B cell (primary cell): ENCODE results near the gene SLC6A12. TPM values are rescaled to one million over a fixed set of nuclear protein-coding genes. Genes with fewer than 3 reads are reported as not detected.
"Not testable (repeated sequence)": the region's sequence is repeated elsewhere in the genome, so short reads cannot be mapped to it uniquely, and the experiment has no call there.

Experiments used
- ATAC-seq: fragments of 200-7000 bp; cut with Tn5 transposase; one replicate; pipeline ENCODE4 v1.10.0; 2021; ENCODE audit warnings: low read depth, mild to moderate bottlenecking, moderate number of reproducible peaks, moderate library complexity
- CTCF ChIA-PET: fragments of 350-600 bp; sonication (Branson Sonifier 250); formaldehyde crosslinking; loops from one replicate; lab custom pipeline; 2021; ENCODE audit warnings: antibody characterized with exemption, inconsistent platforms; lab: Charles Lee
- POLR2A ChIA-PET: fragments of 350-600 bp; sonication (Branson Sonifier 250); formaldehyde crosslinking; loops from one replicate; lab custom pipeline; 2021; ENCODE audit warnings: antibody characterized with exemption; lab: Charles Lee
- DNase-seq: peaks from one replicate; pipeline ENCODE4 v3.0.0; 2013
- H2AFZ ChIP-seq: 2 replicates; pipeline ENCODE4 v1.6.1; 2012; ENCODE audit warnings: mild to moderate bottlenecking, low read depth, low read length; ENCODE audit not compliant: insufficient read depth, poor library complexity, severe bottlenecking
- H3K27ac ChIP-seq, 2 donors: 1 replicate in 1 of 2; 2 replicates in 1 of 2; pipeline ENCODE4 v1.5.1; 2012 to 2013; ENCODE audit warnings: low read length in 2 of 2, mild to moderate bottlenecking in 2 of 2, moderate library complexity in 1 of 2
- H3K27me3 ChIP-seq, 4 experiments: fragments of 200-600 bp in 1 of 4; sonication (generic) in 1 of 4; replicated peaks in 1 of 4; 1 replicate in 2 of 4; 2 replicates in 2 of 4; pipeline versions ENCODE4 v1.6.1 to v1.7.0; 2013 to 2016; ENCODE audit warnings: low read length in 3 of 4, mild to moderate bottlenecking in 2 of 4, mixed read lengths in 1 of 4, moderate library complexity in 1 of 4; ENCODE audit not compliant: insufficient read depth in 4 of 4, control insufficient read depth in 3 of 4; ENCODE audit errors: control extremely low read depth in 1 of 4
- H3K36me3 ChIP-seq, 2 experiments: replicated peaks in 1 of 2; 1 replicate in 1 of 2; 2 replicates in 1 of 2; pipeline versions ENCODE4 v1.6.1 to v1.7.1; 2013; ENCODE audit warnings: low read length in 1 of 2; ENCODE audit not compliant: insufficient read depth in 2 of 2, control insufficient read depth in 1 of 2; ENCODE audit errors: control extremely low read depth in 1 of 2, extremely low read depth in 1 of 2
- H3K4me1 ChIP-seq, 2 donors: fragments of 200-600 bp in 1 of 2; sonication (generic) in 1 of 2; 1 replicate in 1 of 2; 2 replicates in 1 of 2; pipeline versions ENCODE4 v1.5.1 to v1.6.1; 2013 to 2017; ENCODE audit warnings: low read length in 2 of 2; ENCODE audit not compliant: control insufficient read depth in 2 of 2, insufficient read depth in 2 of 2
- H3K4me2 ChIP-seq: replicated peaks from 2 replicates; pipeline ENCODE3; 2012; ENCODE audit warnings: mild to moderate bottlenecking, low read depth, low read length; ENCODE audit not compliant: poor library complexity, severe bottlenecking
- H3K4me3 ChIP-seq, 5 experiments: fragments of 200-600 bp in 1 of 5; sonication (generic) in 1 of 5; 1 replicate in 3 of 5; 2 replicates in 2 of 5; pipeline versions ENCODE4 v1.5.1 to v1.7.0; 2011 to 2016; ENCODE audit warnings: low read length in 4 of 5, mild to moderate bottlenecking in 4 of 5, low read depth in 2 of 5, control low read depth in 1 of 5, moderate library complexity in 1 of 5; ENCODE audit not compliant: insufficient read depth in 1 of 5; ENCODE audit errors: control extremely low read depth in 1 of 5, extremely low read depth in 1 of 5
- H3K79me2 ChIP-seq: fragments of 200-600 bp; sonication (generic); one replicate; pipeline ENCODE4 v1.6.0; 2016; ENCODE audit warnings: low read length; ENCODE audit not compliant: control insufficient read depth, insufficient read depth
- H3K9ac ChIP-seq: fragments of 200-600 bp; sonication (generic); 2 replicates; pipeline ENCODE4 v1.6.1; 2017; ENCODE audit warnings: mild to moderate bottlenecking, low read length, moderate library complexity
- H3K9me3 ChIP-seq, 3 donors: one replicate each; pipeline versions ENCODE4 v1.6.1 to v1.7.1; 2013; ENCODE audit warnings: low read length in 2 of 3; ENCODE audit not compliant: control insufficient read depth in 2 of 3, insufficient read depth in 1 of 3; ENCODE audit errors: control extremely low read depth in 1 of 3
- H4K20me1 ChIP-seq: 2 replicates; pipeline ENCODE4 v1.6.0; 2012; ENCODE audit warnings: mild to moderate bottlenecking, low read length; ENCODE audit not compliant: insufficient read depth, control insufficient read depth, poor library complexity, severe bottlenecking
- H3K27ac Mint-ChIP-seq: one replicate; pipeline ENCODE4 v1.8.0; 2021; ENCODE audit warnings: mixed read lengths
- H3K27me3 Mint-ChIP-seq: one replicate; pipeline ENCODE4 v1.8.0; 2021; ENCODE audit warnings: mixed read lengths
- H3K4me1 Mint-ChIP-seq: one replicate; pipeline ENCODE4 v1.8.0; 2021; ENCODE audit warnings: mixed read lengths
- H3K4me3 Mint-ChIP-seq: one replicate; pipeline ENCODE4 v1.8.0; 2021; ENCODE audit warnings: mixed read lengths
- H3K9me3 Mint-ChIP-seq: one replicate; pipeline ENCODE4 v1.8.0; 2022; ENCODE audit warnings: mixed read lengths; ENCODE audit not compliant: insufficient read depth
- CTCF ChIP-seq: fragments of 200-600 bp; IDR thresholded peaks from one replicate; pipeline ENCODE4 v1.8.0; 2022; ENCODE audit warnings: antibody characterized with exemption, mild to moderate bottlenecking
- EZH2 ChIP-seq: IDR thresholded peaks from 2 replicates; pipeline ENCODE4 v1.6.1; 2012; ENCODE audit warnings: borderline replicate concordance, low read depth, mild to moderate bottlenecking, moderate library complexity, low read length; ENCODE audit not compliant: insufficient read depth, poor library complexity, severe bottlenecking
- WGBS: methylation state at CpG from one replicate; pipeline ENCODE4 v1.1.5; 2013; ENCODE audit warnings: missing lambda C conversion rate; ENCODE audit not compliant: insufficient coverage; 5-methylcytosine and 5-hydroxymethylcytosine counted together
- intact Hi-C: fragments of 100-400 bp; cut with micrococcal nuclease; formaldehyde crosslinking; loops from one replicate; pipeline ENCODE4 v1.10.0; 2022
- polyA plus RNA-seq: library from polyadenylated mRNA; depleted of rRNA; stranded (reverse); fragments of >200 nt; gene quantifications from 2 replicates; pipeline ENCODE4 v1.2.3, GENCODE V29; 2012
- total RNA-seq, 2 donors: library from RNA; stranded (reverse); fragments of 120-200 nt in 1 of 2; gene quantifications; 1 replicate in 1 of 2; 2 replicates in 1 of 2; pipeline versions ENCODE4 v1.2.3 to v1.2.4, GENCODE V29; 2013 to 2022

SLC6A12 gene
- total and polyA plus RNA-seq, 2 donors (not counting 1 experiment from before 2014, with no cell fraction given): 0.06 TPM; not detected in 1

- Mint-ChIP-seq H3K27me3 (peaks cover 43% of the 10 kb centered on the region), H3K27ac (no peak overlapping the region), H3K4me1 (peaks cover 3% of the 10 kb centered on the region), H3K9me3 (no peaks in the 10 kb centered on the region), H3K4me3 (peak overlapping the region; percentile 74)
- CTCF ChIA-PET: no interaction called here
- Histone ChIP-seq H3K9ac (peak overlapping the region; percentile 19), H3K27me3 (peaks cover 0 to 11% (median 0%) of the 10 kb centered on the region in 4 experiments), H3K36me3 (no peaks in the 10 kb centered on the region), H3K4me1 (peaks cover 4 to 11% of the 10 kb centered on the region in 2 donors), H2AFZ (peak overlapping the region; percentile 74), H4K20me1 (no peaks in the 10 kb centered on the region), H3K9me3 (peaks cover 0 to 2% (median 0%) of the 10 kb centered on the region in 3 donors), H3K4me3 (peak overlapping the region in 3 of 5 experiments; percentile 39 to 47 (median 40)), H3K27ac (no peak overlapping the region), H3K79me2 (no peaks in the 10 kb centered on the region), H3K4me2 (peak overlapping the region; percentile 77)
- POLR2A ChIA-PET: no interaction called here
- ATAC-seq (no peak), DNase-seq (peak; percentile 24)
- intact Hi-C loops: no loop called here
- 17% methylated on average over 51 of the region's 52 CpGs for WGBS
- TF ChIP-seq EZH2 (no peak), CTCF (peak; percentile 36)
These were observed 24.9 kb downstream of the SLC6A12 start for GRCh38 chr12:188910-189621.

- H3K79me2 ChIP-seq, H3K4me1 Mint-ChIP-seq, H3K9me3 Mint-ChIP-seq, H3K36me3 ChIP-seq, H4K20me1 ChIP-seq, H3K27ac ChIP-seq, CTCF ChIA-PET, H3K27ac Mint-ChIP-seq, ATAC-seq, H3K9me3 ChIP-seq, intact Hi-C loops, DNase-seq, POLR2A ChIA-PET: not testable (repeated sequence)
- H3K4me3 ChIP-seq: peak overlapping the region in 3 of 5 experiments; percentile 39 to 47 (median 40)
- H3K4me1 ChIP-seq: peaks cover 4 to 11% of the 10 kb centered on the region in 2 donors
- Mint-ChIP-seq H3K4me3 (peak overlapping the region; percentile 74), H3K27me3 (peaks cover 43% of the 10 kb centered on the region)
- peaks cover 0 to 11% (median 0%) of the 10 kb centered on the region in 4 experiments for H3K27me3 ChIP-seq
- H2AFZ ChIP-seq: peak overlapping the region; percentile 74
- H3K4me2 ChIP-seq: peak overlapping the region; percentile 77
- H3K9ac ChIP-seq: peak overlapping the region; percentile 19
- WGBS: 99% methylated on average over 28 of the region's 53 CpGs
These were observed 25.7 kb downstream of the SLC6A12 start for GRCh38 chr12:187986-188909.
